ENCODE results near the gene ITPR3.

Gene ITPR3

GRCh38 chr6:33663727-33664449, 42.8 kb downstream of the ITPR3 start:
- no peak for DNase-seq
- no peak overlapping the region for H3K27ac ChIP-seq
- no peak overlapping the region for H3K4me3 ChIP-seq (ENCODE audit: low read depth, low read length)
- TF ChIP-seq CTCF (IDR thresholded peaks at IDR 0.05; ENCODE audit: low read depth, low read length, missing control alignments), result no peak
- H3K27me3 ChIP-seq (replicated peaks), result no peaks in the 10 kb centered on the region
- in situ Hi-C loops (cut with HindIII; ENCODE audit: low pct_ligation_motif_present, low sequenced_read_pairs), result no loop called here
- no peaks in the 10 kb centered on the region for H3K36me3 ChIP-seq (replicated peaks)

- no peak for TF ChIP-seq CTCF (IDR thresholded peaks at IDR 0.05; ENCODE audit: low read depth, low read length, missing control alignments)
- DNase-seq, result no peak
- in situ Hi-C loops (cut with HindIII; ENCODE audit: low pct_ligation_motif_present, low sequenced_read_pairs), result no loop called here
These were observed 43.5 kb downstream of the ITPR3 start for GRCh38 chr6:33664506-33665057.

GRCh38 chr6:33665957-33666356, 44.8 kb downstream of the ITPR3 start:
- DNase-seq, result no peak
- in situ Hi-C loops (cut with HindIII; ENCODE audit: low pct_ligation_motif_present, low sequenced_read_pairs), result no loop called here

More at GRCh38 chr6:33664506-33665057, 43.5 kb downstream of the ITPR3 start:
- no peak overlapping the region for H3K4me3 ChIP-seq (ENCODE audit: low read depth, low read length)
- H3K27me3 ChIP-seq (replicated peaks), result no peaks in the 10 kb centered on the region
- no peaks in the 10 kb centered on the region for H3K36me3 ChIP-seq (replicated peaks)
- no peak overlapping the region for H3K27ac ChIP-seq

GRCh38 chr6:33667072-33667471, 46.0 kb downstream of the ITPR3 start:
- no peak for DNase-seq
- Histone ChIP-seq H3K4me3 (ENCODE audit: low read depth, low read length) (no peak overlapping the region), H3K27ac (no peak overlapping the region), H3K36me3 (replicated peaks) (no peaks in the 10 kb centered on the region), H3K27me3 (replicated peaks) (no peaks in the 10 kb centered on the region)
- in situ Hi-C loops (cut with HindIII; ENCODE audit: low pct_ligation_motif_present, low sequenced_read_pairs), result no loop called here
- TF ChIP-seq CTCF (IDR thresholded peaks at IDR 0.05; ENCODE audit: low read depth, low read length, missing control alignments), result no peak

More at GRCh38 chr6:33665957-33666356, 44.8 kb downstream of the ITPR3 start:
- H3K4me3 ChIP-seq (ENCODE audit: low read depth, low read length), result no peak overlapping the region
- no peak for TF ChIP-seq CTCF (IDR thresholded peaks at IDR 0.05; ENCODE audit: low read depth, low read length, missing control alignments)
- no peak overlapping the region for H3K27ac ChIP-seq
- H3K27me3 ChIP-seq (replicated peaks), result no peaks in the 10 kb centered on the region
- no peaks in the 10 kb centered on the region for H3K36me3 ChIP-seq (replicated peaks)

- Histone ChIP-seq H3K4me3 (ENCODE audit: low read depth, low read length) (no peak overlapping the region), H3K27me3 (replicated peaks) (no peaks in the 10 kb centered on the region), H3K36me3 (replicated peaks) (no peaks in the 10 kb centered on the region), H3K27ac (no peak overlapping the region)
- in situ Hi-C loops (cut with HindIII; ENCODE audit: low pct_ligation_motif_present, low sequenced_read_pairs), result no loop called here
- DNase-seq, result no peak
- TF ChIP-seq CTCF (IDR thresholded peaks at IDR 0.05; ENCODE audit: low read depth, low read length, missing control alignments), result no peak
These were observed 46.7 kb downstream of the ITPR3 start for GRCh38 chr6:33667776-33668175.

Measured in brain microvascular endothelial cell (primary cell).